HG02763 (cell line): ENCODE measurements around the gene C2orf81.
A peak's percentile ranks its signal among the peaks of the same experiment; 100 is the strongest.
"Not testable (repeated sequence)": the region's sequence is repeated elsewhere in the genome, so short reads cannot be mapped to it uniquely, and the experiment has no call there.

ENCODE experiments used
- ATAC-seq: cut with Tn5 transposase; IDR thresholded peaks from one replicate; pipeline ENCODE4 v1.9.1; 2021; ENCODE audit warnings: mild to moderate bottlenecking, moderate library complexity; ENCODE audit not compliant: unreplicated experiment

The C2orf81 gene

DNA sequence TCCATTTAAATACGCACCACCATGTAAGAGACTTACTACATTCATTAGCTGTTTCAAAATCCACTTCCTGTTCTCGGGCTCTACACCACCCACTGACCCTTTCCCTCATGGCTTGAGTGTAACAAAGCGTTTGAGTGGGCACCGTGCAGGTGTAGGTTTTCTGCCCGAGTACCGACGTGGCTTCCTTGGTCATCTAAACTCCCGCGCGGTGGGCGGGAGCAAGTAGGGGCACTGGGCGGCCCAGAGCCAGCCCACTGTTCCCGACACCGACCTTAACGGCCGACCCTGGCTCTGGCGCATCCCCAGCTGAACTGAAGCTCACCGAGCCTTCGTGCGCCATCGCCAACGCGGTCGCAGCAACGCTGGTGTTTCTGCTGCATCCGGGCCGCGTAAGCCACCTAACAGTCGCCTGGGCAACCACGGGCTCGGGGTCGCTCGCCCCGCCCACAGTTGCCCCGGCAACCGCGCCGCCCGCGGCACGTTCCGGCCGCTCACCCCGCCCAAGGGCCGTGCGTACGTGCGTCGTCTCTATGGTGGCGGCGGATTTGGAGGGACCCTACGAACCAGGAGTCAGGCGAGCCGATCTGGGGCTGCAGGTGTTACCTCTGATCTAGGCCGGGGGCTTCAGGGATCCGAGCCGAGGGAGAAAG lies at the start of gene C2orf81, which contains the start of gene WDR54:
C2orf81 (minus strand) TSS at position 399 of the 650 bp plus-strand sequence; CDS start at position 340, 59 bp downstream.
WDR54 (plus strand) TSS at position 510 of the 650 bp plus-strand sequence. CDS start 424 bp downstream, outside the sequence.
- ATAC-seq, result peak; percentile 91

DNA sequence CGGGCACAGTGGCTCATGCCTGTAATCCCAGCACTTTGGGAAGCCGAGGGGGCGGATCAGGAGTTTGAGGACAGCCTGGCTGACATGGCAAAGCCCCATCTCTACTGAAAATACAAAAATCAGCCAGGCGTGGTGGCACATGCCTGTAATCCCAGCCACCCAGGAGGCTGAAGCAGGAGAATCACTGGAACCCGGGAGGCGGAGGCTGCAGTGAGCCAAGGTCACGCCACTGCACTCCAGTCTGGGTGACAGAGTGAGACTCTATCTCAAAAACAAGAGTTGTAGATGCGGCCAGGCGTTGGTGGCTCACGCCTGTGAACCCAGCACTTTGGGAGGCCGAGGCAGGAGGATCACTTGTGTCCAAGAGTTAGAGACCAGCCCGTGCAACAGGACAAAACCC lies 49.3 kb upstream of the C2orf81 start:
- not testable (repeated sequence) for ATAC-seq

GRCh38 chr2:74464406-74464805 lies 43.0 kb upstream of the C2orf81 start:
- no peak for ATAC-seq

DNA sequence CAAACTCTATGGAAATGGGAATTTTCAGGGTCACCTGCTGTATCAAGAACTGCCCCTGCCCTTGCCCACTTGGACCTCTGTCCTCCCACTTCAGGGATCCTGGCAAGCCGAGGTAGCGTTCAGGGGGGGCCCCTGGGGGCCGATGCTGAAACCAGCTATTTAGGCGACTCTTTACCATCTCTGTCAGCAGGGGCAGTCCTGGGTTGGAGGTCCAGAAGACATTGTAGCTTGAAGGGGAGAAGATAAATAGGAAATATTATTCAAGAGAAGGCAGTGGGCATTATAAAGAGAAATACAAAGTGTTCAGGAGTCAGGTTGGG lies 41.3 kb upstream of the C2orf81 start:
- ATAC-seq, result no peak

DNA sequence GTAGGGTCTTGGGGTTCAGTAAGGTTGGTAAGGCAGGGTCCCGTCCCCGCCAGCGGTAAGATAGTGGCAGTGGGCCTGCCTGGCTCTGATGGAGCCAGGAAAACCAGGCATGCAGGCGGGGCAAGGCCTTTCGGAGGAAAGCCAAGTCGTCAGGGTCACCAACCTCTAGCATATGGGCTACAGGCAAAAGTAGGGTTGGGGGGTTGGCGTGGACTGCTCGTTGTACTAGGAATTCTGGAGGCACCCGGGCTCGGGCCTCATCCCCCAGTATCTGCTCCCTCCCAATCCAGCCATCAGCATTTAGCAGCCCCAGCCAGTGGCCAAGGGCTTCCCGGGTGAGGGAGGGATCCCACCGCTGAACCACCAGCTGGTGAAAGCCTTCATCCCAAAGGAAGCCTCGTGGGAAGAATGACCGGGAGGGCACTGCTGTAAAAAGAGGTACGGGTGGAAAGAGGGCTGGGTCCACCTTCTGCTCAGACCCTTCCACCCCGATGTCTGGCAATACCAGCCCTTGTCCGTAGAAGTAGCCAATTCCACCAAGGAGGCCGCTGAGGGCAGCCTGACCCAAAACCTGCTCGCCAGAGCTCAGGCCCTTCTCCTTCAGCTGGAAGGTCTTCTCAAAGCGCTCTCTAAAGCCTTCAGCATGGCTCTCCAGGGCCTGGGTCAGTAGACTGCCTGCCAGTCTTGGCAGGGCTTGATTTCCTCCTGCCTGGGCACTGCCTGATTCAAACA lies 40.8 kb upstream of the C2orf81 start:
- no peak for ATAC-seq

- no peak for ATAC-seq
These were observed 40.0 kb upstream of the C2orf81 start for GRCh38 chr2:74461187-74462053.

DNA sequence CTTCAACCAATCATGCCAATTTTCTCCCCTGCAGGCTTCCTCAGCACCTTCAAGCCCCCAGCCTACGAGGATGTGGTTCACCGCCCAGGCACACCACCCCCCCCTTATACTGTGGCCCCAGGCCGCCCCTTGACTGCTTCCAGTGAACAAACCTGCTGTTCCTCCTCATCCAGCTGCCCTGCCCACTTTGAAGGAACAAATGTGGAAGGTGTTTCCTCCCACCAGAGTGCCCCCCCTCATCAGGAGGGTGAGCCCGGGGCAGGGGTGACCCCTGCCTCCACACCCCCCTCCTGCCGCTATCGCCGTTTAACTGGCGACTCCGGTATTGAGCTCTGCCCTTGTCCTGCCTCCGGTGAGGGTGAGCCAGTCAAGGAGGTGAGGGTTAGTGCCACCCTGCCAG lies 38.8 kb upstream of the C2orf81 start:
- not testable (repeated sequence) for ATAC-seq

- not testable (repeated sequence) for ATAC-seq
These were observed 38.2 kb upstream of the C2orf81 start for GRCh38 chr2:74459503-74460118.

DNA sequence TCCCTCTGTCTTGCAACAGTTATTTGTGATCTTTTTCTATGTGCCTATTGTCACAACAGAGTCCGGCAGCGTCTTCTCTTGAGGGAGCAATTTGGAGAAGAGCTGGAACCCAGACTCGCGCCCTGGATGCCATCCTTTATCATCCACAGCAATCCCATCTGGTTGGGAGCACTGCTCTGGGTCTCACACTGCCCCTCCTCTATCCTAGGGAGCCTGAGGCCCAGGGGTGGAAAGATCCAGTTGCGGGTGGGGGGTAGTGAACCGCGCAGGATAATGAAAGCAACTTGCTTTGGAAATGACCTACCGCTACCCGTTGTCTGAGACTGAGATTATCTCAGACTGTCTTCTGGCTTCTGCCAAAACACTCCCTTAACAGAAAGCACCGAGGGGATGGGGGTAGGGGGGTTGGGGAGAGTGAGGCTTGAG lies 37.5 kb upstream of the C2orf81 start:
- no peak for ATAC-seq

DNA sequence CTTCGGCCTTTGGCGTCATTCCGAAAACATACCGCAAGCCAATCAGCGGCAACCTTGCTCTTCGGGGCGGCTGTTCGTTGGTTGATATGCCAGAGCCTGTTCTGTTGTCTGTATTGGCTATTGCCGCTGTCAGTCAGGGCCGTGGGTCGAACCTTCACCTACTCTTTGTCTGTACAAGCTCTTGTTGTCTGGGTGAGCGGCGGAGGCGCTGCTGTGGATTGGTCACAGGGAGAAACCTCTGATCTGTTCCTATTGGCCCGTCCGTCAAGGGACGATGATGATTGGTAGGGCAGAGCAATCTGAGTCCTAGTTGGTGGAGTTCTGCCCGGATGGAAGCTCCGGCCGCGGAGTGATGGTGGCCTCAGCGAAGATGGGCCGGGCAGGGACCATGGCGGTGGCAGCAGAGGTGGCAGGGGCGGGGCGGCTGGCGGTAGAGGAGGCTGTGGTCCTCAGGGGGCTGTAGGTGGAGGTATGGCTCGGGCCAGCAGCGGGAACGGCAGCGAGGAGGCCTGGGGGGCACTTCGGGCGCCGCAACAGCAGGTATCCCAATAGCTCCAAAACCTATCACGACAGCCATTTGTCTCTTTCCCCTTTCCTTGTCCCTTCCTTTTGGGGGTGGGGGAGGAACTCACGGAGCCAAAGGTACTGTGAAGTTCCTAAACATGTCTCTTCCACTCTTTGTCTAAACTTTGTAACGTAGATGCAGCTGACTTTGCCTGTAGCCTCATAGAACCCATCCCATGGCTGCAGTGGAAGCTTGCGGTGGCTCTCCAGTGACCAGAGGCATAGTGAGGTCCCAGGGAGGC lies 36.9 kb upstream of the C2orf81 start, which contains the start of gene WBP1:
WBP1 (plus strand) TSS at position 307 of the 806 bp plus-strand sequence; CDS start at position 472, 165 bp downstream.
- ATAC-seq, result peak; percentile 83

DNA sequence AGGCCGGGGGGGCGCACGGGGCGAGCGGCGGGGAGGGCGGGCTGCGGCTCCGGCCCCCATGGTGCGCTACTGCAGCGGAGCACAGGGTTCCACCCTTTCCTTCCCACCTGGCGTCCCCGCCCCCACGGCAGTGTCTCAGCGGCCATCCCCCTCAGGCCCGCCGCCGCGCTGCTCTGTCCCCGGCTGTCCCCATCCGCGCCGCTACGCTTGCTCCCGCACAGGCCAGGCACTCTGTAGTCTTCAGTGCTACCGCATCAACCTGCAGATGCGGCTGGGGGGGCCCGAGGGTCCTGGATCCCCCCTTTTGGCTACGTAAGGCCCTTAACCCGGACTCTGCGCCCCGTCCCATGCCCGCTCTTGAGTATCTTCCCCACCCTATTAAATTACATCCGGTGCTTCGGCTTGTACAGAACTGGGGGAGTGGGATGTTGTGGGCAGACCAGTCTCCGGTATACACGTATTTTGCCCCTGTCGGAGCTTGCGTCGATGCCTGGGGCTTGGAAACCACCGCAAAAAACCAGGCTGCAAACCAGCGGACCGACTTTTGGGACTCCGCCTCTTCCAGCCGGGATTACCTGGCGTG lies 36.2 kb upstream of the C2orf81 start:
- ATAC-seq, result peak; percentile 36

GRCh38 chr2:74457129-74457548 lies 35.7 kb upstream of the C2orf81 start:
- ATAC-seq, result no peak

- peak; percentile 34 for ATAC-seq
These were observed 33.5 kb upstream of the C2orf81 start, which contains the start of gene INO80B for GRCh38 chr2:74454654-74455511. Gene INO80B (plus strand): TSS chr2:74455087. CDS start chr2:74455117, 30 bp downstream.

GRCh38 chr2:74450570-74451190 lies 29.3 kb upstream of the C2orf81 start:
- no peak for ATAC-seq

GRCh38 chr2:74448771-74449170 lies 27.4 kb upstream of the C2orf81 start:
- ATAC-seq, result no peak

DNA sequence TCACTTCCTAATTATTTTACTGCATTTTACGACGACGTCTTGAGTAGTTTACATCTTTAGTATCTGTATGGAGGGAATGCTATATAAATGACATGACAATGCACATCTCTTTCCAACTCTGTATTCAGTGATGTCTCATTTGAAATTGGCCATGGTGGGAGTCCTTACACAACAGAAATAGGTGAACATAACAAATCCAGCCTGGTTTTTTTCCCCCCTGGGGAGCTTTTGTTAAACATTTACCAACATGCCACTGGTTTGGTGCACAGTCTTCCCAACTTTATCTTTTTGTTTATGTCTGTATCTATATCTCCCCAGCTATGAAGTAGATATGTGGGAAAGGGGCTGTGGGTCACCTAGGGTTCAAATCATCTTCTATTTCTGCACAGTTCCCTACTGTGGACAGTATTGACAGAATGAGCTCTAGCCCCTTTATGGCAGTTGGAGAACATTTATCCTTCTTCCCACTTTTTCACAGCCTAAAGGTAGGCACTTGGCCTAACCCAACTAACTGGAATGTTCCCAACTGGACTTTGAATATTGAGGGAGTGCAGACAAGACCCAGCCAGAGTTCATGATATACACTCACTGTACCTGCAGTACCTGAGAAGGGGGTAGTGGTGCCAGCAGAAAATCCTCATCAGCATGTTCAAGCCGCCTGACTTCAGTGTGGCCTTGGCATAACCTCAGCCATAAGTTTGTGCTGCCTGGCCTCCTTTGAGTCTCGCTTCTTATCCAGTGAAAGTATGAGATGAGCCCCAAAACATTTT lies 26.0 kb upstream of the C2orf81 start:
- no peak for ATAC-seq
